ENCODE measurements around the gene GP1BB.
"Not testable (repeated sequence)": the region's sequence is repeated elsewhere in the genome, so short reads cannot be mapped to it uniquely, and the experiment has no call there.

The GP1BB gene

GRCh38 chr22:19720999-19721329 is 2.4 kb upstream of the GP1BB start:
- peaks cover 51% of the 10 kb centered on the region for H3K27me3 ChIP-seq (ENCODE audit: insufficient read depth, low read length)
- peaks cover 15% of the 10 kb centered on the region for H3K4me1 ChIP-seq (ENCODE audit: insufficient read depth, low read length)

GRCh38 chr22:19721330-19722177 is 1.8 kb upstream of the GP1BB start:
- peaks cover 9% of the 10 kb centered on the region for H3K9me3 ChIP-seq (ENCODE audit: low read length)
- peaks cover 56% of the 10 kb centered on the region for H3K27me3 ChIP-seq (ENCODE audit: insufficient read depth, low read length)
- H2AFZ ChIP-seq (ENCODE audit: low read depth, low read length) = no peak overlapping the region
- peaks cover 5% of the 10 kb centered on the region for H3K36me3 ChIP-seq (ENCODE audit: insufficient read depth, low read length)
- H3K4me1 ChIP-seq (ENCODE audit: insufficient read depth, low read length) = peaks cover 15% of the 10 kb centered on the region
- no peak overlapping the region for H3K4me3 ChIP-seq (ENCODE audit: low read length)

More at GRCh38 chr22:19720999-19721329, 2.4 kb upstream of the GP1BB start:
- H3K4me3 ChIP-seq (ENCODE audit: low read length) = no peak overlapping the region
- peaks cover 9% of the 10 kb centered on the region for H3K9me3 ChIP-seq (ENCODE audit: low read length)
- H2AFZ ChIP-seq (ENCODE audit: low read depth, low read length) = no peak overlapping the region
- H3K36me3 ChIP-seq (ENCODE audit: insufficient read depth, low read length) = peaks cover 5% of the 10 kb centered on the region

DNA sequence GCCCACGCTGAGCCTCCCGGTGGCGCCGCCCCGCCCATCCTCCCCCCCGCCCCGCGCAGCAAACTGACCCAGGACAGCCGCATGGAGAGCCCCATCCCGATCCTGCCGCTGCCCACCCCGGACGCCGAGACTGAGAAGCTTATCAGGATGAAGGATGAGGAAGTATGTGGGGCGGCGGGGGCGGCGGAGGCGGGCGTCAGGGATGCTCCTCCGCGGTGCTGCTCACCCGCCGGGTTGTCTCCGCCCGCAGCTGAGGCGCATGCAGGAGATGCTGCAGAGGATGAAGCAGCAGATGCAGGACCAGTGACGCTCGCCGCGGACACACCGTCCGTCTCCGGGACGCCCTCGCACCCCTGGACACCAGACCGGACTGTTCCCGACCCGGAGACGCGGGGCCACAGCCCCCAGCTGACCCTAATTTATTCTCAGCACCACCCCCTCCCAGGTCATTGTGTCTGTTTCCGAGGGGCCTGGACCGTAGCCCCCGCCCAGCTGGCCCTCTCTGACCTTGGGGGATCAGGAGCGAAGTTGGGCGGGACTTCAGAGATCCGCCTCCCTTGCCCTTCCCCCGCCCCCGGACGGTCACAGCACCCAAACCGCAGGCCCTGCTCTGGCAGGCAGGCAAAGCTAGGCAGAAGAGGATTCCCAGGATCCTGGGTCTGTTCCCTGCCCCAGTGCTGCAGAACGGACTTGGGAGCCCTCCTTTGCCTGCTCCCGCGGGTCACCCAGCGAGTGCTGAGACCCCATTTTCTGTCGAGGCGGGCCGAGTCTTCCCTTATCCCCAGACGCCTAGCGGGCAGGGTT is 959 bp upstream of the GP1BB start:
- no peak overlapping the region for H3K4me3 ChIP-seq (ENCODE audit: low read length)

DNA sequence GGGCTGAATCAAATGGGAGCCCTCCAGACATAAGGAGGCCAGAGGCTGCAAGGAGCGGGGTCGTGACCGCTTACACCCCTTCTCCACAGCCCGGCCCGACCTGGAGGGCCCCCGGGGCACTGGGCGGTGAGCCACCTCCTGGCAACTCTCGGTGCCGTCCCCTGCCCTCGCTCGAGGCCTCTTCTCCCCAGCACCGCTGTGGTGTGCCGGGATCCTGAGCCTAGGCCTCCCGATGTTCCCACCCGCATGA is 432 bp upstream of the GP1BB start:
- H3K36me3 ChIP-seq (ENCODE audit: insufficient read depth, low read length) = peaks cover 5% of the 10 kb centered on the region
- peaks cover 70% of the 10 kb centered on the region for H3K27me3 ChIP-seq (ENCODE audit: insufficient read depth, low read length)
- H3K9me3 ChIP-seq (ENCODE audit: low read length) = peaks cover 13% of the 10 kb centered on the region
- H3K4me1 ChIP-seq (ENCODE audit: insufficient read depth, low read length) = peaks cover 15% of the 10 kb centered on the region
- peak overlapping the region; percentile 9 for H2AFZ ChIP-seq (ENCODE audit: low read depth, low read length)
- H3K4me3 ChIP-seq (ENCODE audit: low read length) = peak overlapping the region; percentile 21

More for the DNA sequence above, 959 bp upstream of the GP1BB start:
- peaks cover 5% of the 10 kb centered on the region for H3K36me3 ChIP-seq (ENCODE audit: insufficient read depth, low read length)
- peaks cover 15% of the 10 kb centered on the region for H3K4me1 ChIP-seq (ENCODE audit: insufficient read depth, low read length)
- H3K9me3 ChIP-seq (ENCODE audit: low read length) = peaks cover 13% of the 10 kb centered on the region
- H2AFZ ChIP-seq (ENCODE audit: low read depth, low read length) = no peak overlapping the region
- peaks cover 64% of the 10 kb centered on the region for H3K27me3 ChIP-seq (ENCODE audit: insufficient read depth, low read length)

DNA sequence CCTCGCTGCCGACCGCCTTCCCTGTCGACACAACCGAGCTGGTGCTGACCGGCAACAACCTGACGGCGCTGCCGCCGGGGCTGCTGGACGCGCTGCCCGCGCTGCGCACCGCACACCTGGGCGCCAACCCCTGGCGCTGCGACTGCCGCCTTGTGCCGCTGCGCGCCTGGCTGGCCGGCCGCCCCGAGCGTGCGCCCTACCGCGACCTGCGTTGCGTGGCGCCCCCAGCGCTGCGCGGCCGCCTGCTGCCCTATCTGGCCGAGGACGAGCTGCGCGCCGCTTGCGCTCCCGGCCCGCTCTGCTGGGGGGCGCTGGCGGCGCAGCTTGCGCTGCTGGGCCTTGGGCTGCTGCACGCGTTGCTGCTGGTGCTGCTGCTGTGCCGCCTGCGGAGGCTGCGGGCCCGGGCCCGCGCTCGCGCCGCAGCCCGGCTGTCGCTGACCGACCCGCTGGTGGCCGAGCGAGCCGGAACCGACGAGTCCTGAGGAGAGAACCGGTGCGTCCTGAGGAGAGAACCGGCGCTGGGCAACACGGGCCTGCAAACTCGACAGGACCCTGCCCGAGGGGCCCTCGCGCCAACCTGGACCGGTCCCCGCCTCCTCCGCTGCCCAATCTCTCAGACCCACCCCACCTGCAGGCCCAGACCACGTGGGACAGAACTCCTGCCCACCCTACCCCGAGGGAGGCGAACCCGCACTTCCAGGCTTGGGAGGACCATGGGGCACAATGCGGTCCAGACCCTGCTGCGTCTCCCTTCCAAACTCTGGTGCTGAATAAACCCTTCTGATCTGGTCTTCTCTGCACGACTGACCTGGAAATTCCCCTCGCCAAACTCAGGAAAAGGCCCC is 866 bp downstream of the GP1BB start:
- Histone ChIP-seq H3K4me3 (ENCODE audit: low read length) (peak overlapping the region; percentile 22), H3K27me3 (ENCODE audit: insufficient read depth, low read length) (peaks cover 83% of the 10 kb centered on the region), H3K4me1 (ENCODE audit: insufficient read depth, low read length) (peaks cover 15% of the 10 kb centered on the region), H3K36me3 (ENCODE audit: insufficient read depth, low read length) (peaks cover 5% of the 10 kb centered on the region), H2AFZ (ENCODE audit: low read depth, low read length) (peak overlapping the region; percentile 9), H3K9me3 (ENCODE audit: low read length) (peaks cover 13% of the 10 kb centered on the region)

DNA sequence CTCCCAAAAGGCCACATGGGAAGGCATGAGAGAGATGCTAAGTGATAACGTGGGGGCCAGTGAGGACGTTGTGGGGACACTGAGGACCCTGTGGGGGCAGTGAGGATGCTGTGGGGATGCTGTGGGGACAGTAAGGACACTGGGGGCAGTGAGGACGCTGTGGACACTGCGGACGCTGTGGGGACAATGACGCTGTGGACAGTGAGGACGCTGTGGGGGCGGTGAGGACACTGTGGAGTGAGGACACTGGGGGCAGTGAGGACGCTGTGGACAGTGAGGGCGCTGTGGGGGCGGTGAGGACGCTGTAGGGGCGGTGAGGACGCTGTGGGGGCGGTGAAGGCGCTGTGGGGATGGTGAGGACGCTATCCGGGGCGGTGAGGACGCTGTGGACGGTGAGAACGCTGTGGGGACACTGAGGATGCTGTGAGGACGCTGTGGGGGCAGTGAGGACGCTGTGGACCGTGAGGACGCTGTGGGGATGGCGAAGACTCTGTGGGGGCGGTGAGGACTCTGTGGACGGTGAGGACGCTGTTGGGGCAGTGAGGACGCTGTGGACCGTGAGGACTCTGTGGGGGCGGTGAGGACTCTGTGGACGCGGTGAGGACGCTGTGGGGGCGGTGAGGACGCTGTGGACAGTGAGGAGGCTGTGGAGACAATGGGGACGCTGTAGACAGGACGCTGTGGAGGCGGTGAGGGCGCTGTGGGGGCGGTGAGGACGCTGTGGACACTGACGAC is 1.8 kb downstream of the GP1BB start:
- Histone ChIP-seq H3K36me3 (ENCODE audit: insufficient read depth, low read length) (no peaks in the 10 kb centered on the region), H2AFZ (ENCODE audit: low read depth, low read length) (no peak overlapping the region), H3K27me3 (ENCODE audit: insufficient read depth, low read length) (peaks cover 88% of the 10 kb centered on the region), H3K4me1 (ENCODE audit: insufficient read depth, low read length) (peaks cover 15% of the 10 kb centered on the region), H3K9me3 (ENCODE audit: low read length) (peaks cover 10% of the 10 kb centered on the region), H3K4me3 (ENCODE audit: low read length) (no peak overlapping the region)

- peaks cover 22% of the 10 kb centered on the region for H3K4me1 ChIP-seq (ENCODE audit: insufficient read depth, low read length)
- not testable (repeated sequence) for H3K4me3 ChIP-seq (ENCODE audit: low read length); H2AFZ ChIP-seq (ENCODE audit: low read depth, low read length); H3K9me3 ChIP-seq (ENCODE audit: low read length); H3K36me3 ChIP-seq (ENCODE audit: insufficient read depth, low read length)
- H3K27me3 ChIP-seq (ENCODE audit: insufficient read depth, low read length) = peaks cover 86% of the 10 kb centered on the region
Observed at GRCh38 chr22:19726064-19726788, 2.9 kb downstream of the GP1BB start.

GRCh38 chr22:19727310-19728150 is 4.2 kb downstream of the GP1BB start:
- peaks cover 19% of the 10 kb centered on the region for H3K4me1 ChIP-seq (ENCODE audit: insufficient read depth, low read length)
- peaks cover 76% of the 10 kb centered on the region for H3K27me3 ChIP-seq (ENCODE audit: insufficient read depth, low read length)
- H3K9me3 ChIP-seq (ENCODE audit: low read length) = peaks cover 5% of the 10 kb centered on the region
- no peak overlapping the region for H3K4me3 ChIP-seq (ENCODE audit: low read length)
- H3K36me3 ChIP-seq (ENCODE audit: insufficient read depth, low read length) = no peaks in the 10 kb centered on the region
- H2AFZ ChIP-seq (ENCODE audit: low read depth, low read length) = no peak overlapping the region

DNA sequence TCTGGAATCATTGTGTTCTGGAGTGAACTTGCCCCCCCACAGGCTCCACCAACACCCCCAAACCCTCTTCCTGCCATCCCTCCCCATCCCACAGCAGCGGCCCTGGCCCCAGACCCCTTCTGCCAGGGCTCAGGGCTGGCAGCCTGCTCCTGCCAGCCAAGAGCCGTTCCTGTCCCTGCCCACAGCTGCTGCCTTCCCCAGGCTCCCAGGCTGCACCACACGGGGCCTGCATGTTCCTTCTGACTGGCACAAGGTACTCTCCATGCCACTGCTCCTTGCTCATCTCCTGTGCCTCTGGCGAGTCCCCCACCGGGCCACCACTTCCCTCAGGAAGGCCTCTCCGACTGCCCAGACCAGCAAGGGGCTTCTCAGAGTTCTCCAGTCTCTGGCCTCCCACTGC is 4.9 kb downstream of the GP1BB start:
- H3K27me3 ChIP-seq (ENCODE audit: insufficient read depth, low read length) = peaks cover 73% of the 10 kb centered on the region
- peaks cover 13% of the 10 kb centered on the region for H3K4me1 ChIP-seq (ENCODE audit: insufficient read depth, low read length)
- H2AFZ ChIP-seq (ENCODE audit: low read depth, low read length) = no peak overlapping the region
- H3K9me3 ChIP-seq (ENCODE audit: low read length) = peaks cover 4% of the 10 kb centered on the region
- no peak overlapping the region for H3K4me3 ChIP-seq (ENCODE audit: low read length)
- H3K36me3 ChIP-seq (ENCODE audit: insufficient read depth, low read length) = no peaks in the 10 kb centered on the region

DNA sequence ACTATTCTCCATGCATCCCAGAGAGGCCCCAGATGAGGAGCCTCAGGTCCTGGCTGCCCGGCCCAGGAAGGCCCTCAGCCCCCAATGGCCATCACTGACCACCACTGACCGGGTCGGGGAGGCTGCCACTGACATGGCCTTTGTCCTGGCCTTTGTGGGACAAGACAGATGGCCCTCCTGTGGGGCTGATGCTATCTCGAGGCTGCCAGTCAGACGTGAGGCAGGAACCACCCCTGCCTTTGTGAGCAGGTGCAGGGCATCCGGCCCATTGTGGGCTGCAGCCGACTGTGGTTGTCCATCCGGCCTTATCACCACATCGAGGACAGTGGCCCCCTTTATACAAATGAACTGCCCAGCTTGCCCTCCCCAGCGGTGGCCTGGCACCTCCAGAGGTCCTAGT is 5.5 kb downstream of the GP1BB start:
- H3K9me3 ChIP-seq (ENCODE audit: low read length) = peaks cover 4% of the 10 kb centered on the region
- no peak overlapping the region for H3K4me3 ChIP-seq (ENCODE audit: low read length)
- no peaks in the 10 kb centered on the region for H3K36me3 ChIP-seq (ENCODE audit: insufficient read depth, low read length)
- no peak overlapping the region for H2AFZ ChIP-seq (ENCODE audit: low read depth, low read length)
- H3K4me1 ChIP-seq (ENCODE audit: insufficient read depth, low read length) = peaks cover 8% of the 10 kb centered on the region
- H3K27me3 ChIP-seq (ENCODE audit: insufficient read depth, low read length) = peaks cover 68% of the 10 kb centered on the region

DNA sequence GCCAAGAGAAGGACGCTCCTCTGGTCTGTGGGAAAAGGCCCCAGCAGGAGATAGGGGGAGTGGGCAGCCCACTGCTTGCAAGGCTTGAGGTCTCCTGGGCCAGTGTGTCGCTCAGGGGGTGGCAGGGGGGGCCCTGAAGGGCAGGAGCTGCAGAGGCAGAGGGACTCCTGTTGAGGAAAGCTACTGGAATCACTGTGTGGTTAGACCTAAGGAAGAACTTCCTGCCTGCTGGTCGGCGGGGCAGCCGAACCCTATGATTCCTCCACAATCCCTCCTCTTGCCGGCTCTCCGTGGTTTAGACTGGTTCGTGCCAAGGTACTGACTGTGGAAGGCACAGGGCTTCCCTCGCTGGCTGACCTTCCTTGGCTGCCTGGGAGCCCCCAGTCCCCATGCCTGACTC is 6.2 kb downstream of the GP1BB start:
- Histone ChIP-seq H3K27me3 (ENCODE audit: insufficient read depth, low read length) (peaks cover 65% of the 10 kb centered on the region), H3K9me3 (ENCODE audit: low read length) (peaks cover 4% of the 10 kb centered on the region), H3K4me3 (ENCODE audit: low read length) (no peak overlapping the region), H2AFZ (ENCODE audit: low read depth, low read length) (no peak overlapping the region), H3K36me3 (ENCODE audit: insufficient read depth, low read length) (no peaks in the 10 kb centered on the region), H3K4me1 (ENCODE audit: insufficient read depth, low read length) (peaks cover 7% of the 10 kb centered on the region)
